D721Med (cell line): Measurements from ENCODE around the gene SHROOM3.

Experiments
- DNase-seq: peaks from one replicate; pipeline ENCODE4 v3.0.0; 2011; ENCODE audit warnings: low spot score; ENCODE audit not compliant: insufficient read length
- FAIRE-seq: peaks from 2 replicates; lab custom pipeline; 2011; peaks lifted over from hg19 to GRCh38; lab: Jason Lieb, UNC
- CTCF ChIP-seq: IDR thresholded peaks from 2 replicates; pipeline ENCODE4 v1.5.1; 2012; ENCODE audit warnings: mild to moderate bottlenecking, control low read depth; ENCODE audit not compliant: insufficient read depth; ENCODE audit errors: missing control alignments

Gene SHROOM3

GRCh38 chr4:76674983-76675382 lies 240.0 kb downstream of the SHROOM3 start:
- FAIRE-seq (no peak), DNase-seq (no peak)
- TF ChIP-seq CTCF: no peak

- no peak for DNase-seq
- FAIRE-seq: no peak
- TF ChIP-seq CTCF: no peak
Measured at GRCh38 chr4:76677571-76678326, 242.7 kb downstream of the SHROOM3 start.

GRCh38 chr4:76679691-76680090 lies 244.7 kb downstream of the SHROOM3 start:
- no peak for TF ChIP-seq CTCF
- FAIRE-seq: no peak
- no peak for DNase-seq

- no peak for FAIRE-seq
- no peak for DNase-seq
- TF ChIP-seq CTCF: no peak
Measured at GRCh38 chr4:76680952-76681351, 245.9 kb downstream of the SHROOM3 start.

- FAIRE-seq: no peak
- DNase-seq: no peak
- no peak for TF ChIP-seq CTCF
Measured at GRCh38 chr4:76681996-76682395, 247.0 kb downstream of the SHROOM3 start.

GRCh38 chr4:76683144-76683543 lies 248.1 kb downstream of the SHROOM3 start:
- FAIRE-seq (no peak), DNase-seq (no peak)
- no peak for TF ChIP-seq CTCF

GRCh38 chr4:76687746-76688448 lies 252.9 kb downstream of the SHROOM3 start:
- DNase-seq (no peak), FAIRE-seq (peak; percentile 38)
- TF ChIP-seq CTCF: no peak
